Measurements from ENCODE around the gene SLC15A4.

DNA sequence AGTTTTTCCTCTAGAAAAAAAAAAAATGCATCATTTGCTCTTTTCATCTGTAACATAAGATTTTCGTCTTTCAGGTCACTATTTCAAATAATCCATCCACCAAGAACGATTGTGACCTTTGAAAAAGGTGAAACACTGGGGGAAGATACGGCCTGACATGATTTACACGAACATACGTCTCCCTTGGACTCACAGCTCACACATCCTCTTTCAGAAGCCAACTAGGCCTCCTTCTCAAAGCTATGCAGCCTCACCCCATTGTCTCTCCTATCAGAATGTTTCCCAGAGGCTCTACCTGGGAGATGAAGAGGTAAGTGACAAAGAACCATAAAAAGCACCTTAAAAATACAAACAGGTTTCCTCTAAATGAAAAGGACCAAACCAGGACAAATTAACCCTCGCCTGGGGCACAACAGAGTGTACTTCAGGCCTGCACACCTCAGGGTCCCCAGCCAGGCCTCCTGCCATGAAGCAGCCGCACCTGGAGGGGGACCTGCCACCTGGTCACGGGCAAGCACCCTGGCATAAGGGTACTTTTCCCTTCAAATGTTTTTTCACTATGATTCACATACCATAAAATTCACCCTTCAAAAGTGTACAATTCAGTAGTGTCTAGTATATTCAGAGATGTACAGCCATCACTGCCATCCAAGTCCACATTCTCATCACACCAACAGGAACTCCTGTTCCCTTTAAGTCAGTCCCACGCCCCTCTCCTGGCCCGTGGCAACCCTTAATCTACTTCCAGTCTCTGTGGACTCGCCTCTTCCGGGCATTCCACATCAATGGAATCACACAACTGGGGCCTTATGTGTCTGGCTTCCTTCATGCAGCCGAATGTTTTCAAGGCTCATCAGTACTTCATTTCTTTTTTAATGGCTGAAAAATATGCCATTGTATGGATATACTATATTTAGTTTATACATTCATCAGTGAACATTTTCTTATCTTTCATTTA, 5.4 kb downstream of the SLC15A4 start:
- TF ChIP-seq CTCF (IDR thresholded peaks at IDR 0.05 in 8 of 11, conservative IDR thresholded peaks at IDR 0.05 in 3 of 11) (no peak), POLR2AphosphoS5 (IDR thresholded peaks at IDR 0.05) (peak in 1 of 3 donors; percentile 39)

Data from spleen (tissue), 7 donors.